WTC11 (cell line): ENCODE results near the gene SENP8. TPM values are rescaled to one million over a fixed set of nuclear protein-coding genes. Genes with fewer than 3 reads are reported as not detected.

Experiments
- ATAC-seq: fragments of 200-7000 bp; cut with Tn5 transposase; 2 replicates; pipeline ENCODE4 v1.10.0; 2021; ENCODE audit warnings: mild to moderate bottlenecking, moderate library complexity
- CTCF ChIA-PET: fragments of 300-600 bp; sonication (Branson Sonifier 250); formaldehyde crosslinking; loops from one replicate; lab custom pipeline; 2021; ENCODE audit warnings: antibody characterized with exemption; lab: Charles Lee
- POLR2A ChIA-PET: fragments of 350-600 bp; sonication (Branson Sonifier 250); formaldehyde crosslinking; loops from one replicate; lab custom pipeline; 2021; ENCODE audit warnings: antibody characterized with exemption; lab: Charles Lee
- DNase-seq: peaks from one replicate; pipeline ENCODE4 v3.0.0; 2021; ENCODE audit warnings: low spot score
- H3K27ac Mint-ChIP-seq: 2 replicates; pipeline ENCODE4 v1.8.0; 2021; ENCODE audit warnings: mixed read lengths
- H3K27me3 Mint-ChIP-seq: 2 replicates; pipeline ENCODE4 v1.8.0; 2021; ENCODE audit warnings: low read depth, mild to moderate bottlenecking, moderate library complexity, mixed read lengths
- H3K36me3 Mint-ChIP-seq: 2 replicates; pipeline ENCODE4 v1.8.0; 2021; ENCODE audit warnings: mixed read lengths
- H3K4me1 Mint-ChIP-seq: 2 replicates; pipeline ENCODE4 v1.8.0; 2022; ENCODE audit warnings: mixed read lengths
- H3K4me3 Mint-ChIP-seq: 2 replicates; pipeline ENCODE4 v1.8.0; 2021; ENCODE audit warnings: mild to moderate bottlenecking, moderate library complexity, mixed read lengths
- H3K9me3 Mint-ChIP-seq: 2 replicates; pipeline ENCODE4 v1.8.0; 2021; ENCODE audit warnings: mixed read lengths
- ATF2 ChIP-seq: sonication (generic); formaldehyde crosslinking; IDR thresholded peaks from 2 replicates; pipeline ENCODE4 v1.8.1; 2022; ENCODE audit warnings: low read depth, missing genetic modification reagents, borderline replicate concordance
- ATF3 ChIP-seq: sonication (generic); formaldehyde crosslinking; conservative IDR thresholded peaks from 2 replicates; pipeline ENCODE4 v1.8.1; 2022; ENCODE audit warnings: mild to moderate bottlenecking, missing genetic modification reagents
- CBFB ChIP-seq: sonication (generic); formaldehyde crosslinking; IDR thresholded peaks from 2 replicates; pipeline ENCODE4 v1.8.1; 2022; ENCODE audit warnings: mild to moderate bottlenecking, low read depth, missing genetic modification reagents
- E2F1 ChIP-seq: sonication (generic); formaldehyde crosslinking; IDR thresholded peaks from 2 replicates; pipeline ENCODE4 v1.8.0; 2022; ENCODE audit warnings: mild to moderate bottlenecking, missing genetic modification reagents
- E2F4 ChIP-seq: sonication (generic); formaldehyde crosslinking; IDR thresholded peaks from 2 replicates; pipeline ENCODE4 v1.8.1; 2022; ENCODE audit warnings: low read depth, mild to moderate bottlenecking, moderate library complexity, missing genetic modification reagents, borderline replicate concordance
- EMX1 ChIP-seq: fragments of 250-450 bp; sonication (Bioruptor Pico); IDR thresholded peaks from 2 replicates; pipeline ENCODE4 v1.8.0; 2021; ENCODE audit warnings: mild to moderate bottlenecking
- ESRRA ChIP-seq: sonication (generic); formaldehyde crosslinking; IDR thresholded peaks from 2 replicates; pipeline ENCODE4 v1.8.1; 2022; ENCODE audit warnings: mild to moderate bottlenecking, missing genetic modification reagents, borderline replicate concordance
- FOXJ3 ChIP-seq: sonication (generic); formaldehyde crosslinking; IDR thresholded peaks from 2 replicates; pipeline ENCODE4 v1.9.0; 2021; ENCODE audit warnings: missing genetic modification reagents, mild to moderate bottlenecking, borderline replicate concordance
- FOXP4 ChIP-seq: sonication (generic); formaldehyde crosslinking; IDR thresholded peaks from 2 replicates; pipeline ENCODE4 v1.8.0; 2022; ENCODE audit warnings: mild to moderate bottlenecking, missing genetic modification reagents
- HMGXB4 ChIP-seq: sonication (generic); formaldehyde crosslinking; IDR thresholded peaks from 2 replicates; pipeline ENCODE4 v1.8.1; 2023; ENCODE audit warnings: mild to moderate bottlenecking, moderate library complexity, missing genetic modification reagents
- IRF2 ChIP-seq: sonication (generic); formaldehyde crosslinking; IDR thresholded peaks from 2 replicates; pipeline ENCODE4 v1.8.0; 2022; ENCODE audit warnings: low read depth, missing genetic modification reagents, borderline replicate concordance
- JUN ChIP-seq: sonication (generic); formaldehyde crosslinking; IDR thresholded peaks from 2 replicates; pipeline ENCODE4 v1.8.0; 2023; ENCODE audit warnings: mild to moderate bottlenecking, missing genetic modification reagents
- KAT7 ChIP-seq: sonication (generic); formaldehyde crosslinking; IDR thresholded peaks from 2 replicates; pipeline ENCODE4 v1.8.1; 2023; ENCODE audit warnings: missing genetic modification reagents, mild to moderate bottlenecking, borderline replicate concordance
- MXD4 ChIP-seq: fragments of 250-450 bp; sonication (Bioruptor Pico); IDR thresholded peaks from 2 replicates; pipeline ENCODE4 v1.8.0; 2021; ENCODE audit warnings: mild to moderate bottlenecking, moderate library complexity, borderline replicate concordance
- NR1H2 ChIP-seq: sonication (generic); formaldehyde crosslinking; IDR thresholded peaks from 2 replicates; pipeline ENCODE4 v1.9.0; 2021; ENCODE audit warnings: mild to moderate bottlenecking, moderate library complexity, missing genetic modification reagents
- TEAD4 ChIP-seq: sonication (generic); formaldehyde crosslinking; IDR thresholded peaks from 2 replicates; pipeline ENCODE4 v1.8.0; 2022; ENCODE audit warnings: mild to moderate bottlenecking, missing genetic modification reagents
- ZBTB21 ChIP-seq: sonication (generic); formaldehyde crosslinking; IDR thresholded peaks from 2 replicates; pipeline ENCODE4 v1.8.1; 2023; ENCODE audit warnings: mild to moderate bottlenecking, missing genetic modification reagents, borderline replicate concordance
- ZNF121 ChIP-seq: sonication (generic); formaldehyde crosslinking; IDR thresholded peaks from 2 replicates; pipeline ENCODE4 v1.8.0; 2023; ENCODE audit warnings: missing genetic modification reagents
- ZNF671 ChIP-seq: fragments of 250-450 bp; sonication (Bioruptor Pico); IDR thresholded peaks from 2 replicates; pipeline ENCODE4 v1.8.0; 2021; ENCODE audit warnings: mild to moderate bottlenecking
- total RNA-seq: library from RNA; stranded (reverse); gene quantifications from 3 replicates; pipeline ENCODE4 v1.2.3, GENCODE V29; 2021

SENP8 gene
- total RNA-seq, 1 experiment from 2014 or later: 6.3 TPM

- Mint-ChIP-seq H3K4me3 (no peak overlapping the region), H3K27ac (no peak overlapping the region; the same call in 1 of the 2 replicates), H3K4me1 (peaks cover 14% of the 10 kb centered on the region), H3K9me3 (no peaks in the 10 kb centered on the region), H3K27me3 (no peaks in the 10 kb centered on the region), H3K36me3 (no peaks in the 10 kb centered on the region)
- TF ChIP-seq TEAD4 (CRISPR knock-in tag): no peak
- TF ChIP-seq JUN (CRISPR knock-in tag): no peak
- TF ChIP-seq ZNF671 (CRISPR knock-in tag): no peak
- no peak for TF ChIP-seq IRF2 (CRISPR knock-in tag)
- no peak for TF ChIP-seq FOXP4 (CRISPR knock-in tag)
- no peak for TF ChIP-seq CBFB (CRISPR knock-in tag)
- no peak for TF ChIP-seq E2F4 (CRISPR knock-in tag)
- no peak for TF ChIP-seq ATF2
- TF ChIP-seq ESRRA (CRISPR knock-in tag): no peak
- DNase-seq (no peak), ATAC-seq (no peak)
- ChIA-PET POLR2A (interaction anchor here (0.7 kb wide), 1 partner anchor 579 kb away, joined by 5 read pairs; no protein-coding TSS in a partner anchor), CTCF (interaction anchor here (0.6 to 3.3 kb wide), 2 partner anchors 18 to 21 kb away, joined by 4 to 8 read pairs; no protein-coding TSS in a partner anchor)
Observed at GRCh38 chr15:72173864-72174550, 55.8 kb downstream of the SENP8 start.

GRCh38 chr15:72174551-72175165, 56.5 kb downstream of the SENP8 start:
- Mint-ChIP-seq H3K4me1 (peaks cover 12% of the 10 kb centered on the region), H3K9me3 (no peaks in the 10 kb centered on the region), H3K27me3 (no peaks in the 10 kb centered on the region; the same call in 1 of the 2 replicates), H3K36me3 (no peaks in the 10 kb centered on the region), H3K27ac (peak overlapping the region; percentile 20), H3K4me3 (no peak overlapping the region)
- ATAC-seq (no peak), DNase-seq (no peak)
- no peak for TF ChIP-seq TEAD4 (CRISPR knock-in tag)
- TF ChIP-seq NR1H2: no peak
- no peak for TF ChIP-seq JUN (CRISPR knock-in tag)
- no peak for TF ChIP-seq HMGXB4
- TF ChIP-seq FOXJ3 (CRISPR knock-in tag): no peak
- no peak for TF ChIP-seq KAT7 (CRISPR knock-in tag)
- TF ChIP-seq E2F1: no peak
- no peak for TF ChIP-seq MXD4 (CRISPR knock-in tag)
- TF ChIP-seq EMX1 (CRISPR knock-in tag): no peak
- TF ChIP-seq ATF2: no peak
- no peak for TF ChIP-seq ZBTB21 (CRISPR knock-in tag)
- TF ChIP-seq ZNF121 (CRISPR knock-in tag): no peak
- no peak for TF ChIP-seq ATF3
- no peak for TF ChIP-seq FOXP4 (CRISPR knock-in tag)
- POLR2A ChIA-PET: no interaction called here
- CTCF ChIA-PET: interaction anchor here (0.6 to 3.3 kb wide), 2 partner anchors 18 to 21 kb away, joined by 4 to 8 read pairs; no protein-coding TSS in a partner anchor
